HG03108 (cell line): ENCODE data around the gene FDX1.
A peak's percentile ranks its signal among the peaks of the same experiment; 100 is the strongest.

ENCODE experiments used
- ATAC-seq: cut with Tn5 transposase; IDR thresholded peaks from one replicate; pipeline ENCODE4 v1.9.1; 2021; ENCODE audit warnings: moderate library complexity; ENCODE audit not compliant: unreplicated experiment

Gene FDX1

DNA sequence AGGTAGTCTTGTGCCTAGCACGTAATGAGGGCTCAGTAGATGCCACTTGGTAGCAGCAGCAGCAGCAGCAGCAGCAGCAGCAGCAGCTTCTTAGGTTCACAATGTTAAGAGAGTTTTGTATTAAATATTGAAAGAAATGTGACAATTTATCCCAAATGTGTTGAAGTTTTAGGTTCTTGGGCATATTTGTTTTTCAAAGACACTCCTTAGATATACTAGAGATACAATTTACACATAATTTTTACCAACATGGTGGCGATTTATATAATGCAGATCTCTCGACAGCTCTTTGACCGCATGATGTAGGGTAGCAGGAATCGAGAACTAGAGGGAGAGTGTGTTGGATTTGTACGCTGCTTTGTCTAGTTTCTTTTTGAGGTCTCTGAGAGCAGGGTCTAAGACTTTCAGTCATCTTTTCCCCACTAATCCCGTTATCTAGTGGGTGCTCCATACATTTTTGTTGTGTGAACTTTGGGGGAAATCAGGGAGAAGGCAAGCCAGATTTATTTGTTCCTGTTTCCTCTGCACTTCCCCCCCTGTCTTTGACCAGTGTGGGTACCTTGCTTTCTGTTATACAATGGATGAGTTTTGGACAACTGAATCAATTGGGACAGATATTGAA lies 1.4 kb downstream of the FDX1 start:
- ATAC-seq = no peak

DNA sequence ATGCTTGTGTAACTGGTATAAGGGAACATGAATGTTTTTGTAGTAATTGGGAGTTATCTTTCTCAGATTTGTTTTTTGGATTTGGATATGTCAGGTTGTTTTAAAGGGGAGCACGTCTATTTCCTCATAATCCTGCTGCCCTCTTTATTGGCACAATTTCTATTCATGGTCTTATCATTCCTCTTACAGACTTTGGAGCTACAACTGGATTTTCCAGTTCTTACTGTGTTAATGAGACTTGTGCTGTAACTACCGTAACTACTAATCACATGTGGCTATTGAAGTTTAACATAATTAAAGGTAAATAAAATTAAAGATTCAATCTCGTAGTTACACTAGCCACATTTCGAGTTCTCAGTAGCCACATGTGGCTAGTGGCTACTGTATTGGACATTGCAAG lies 1.9 kb downstream of the FDX1 start:
- ATAC-seq = no peak

- no peak for ATAC-seq
Observed at GRCh38 chr11:110432713-110433392, 3.1 kb downstream of the FDX1 start.

GRCh38 chr11:110433393-110434333 lies 3.9 kb downstream of the FDX1 start:
- no peak for ATAC-seq

GRCh38 chr11:110434952-110435779 lies 5.4 kb downstream of the FDX1 start:
- no peak for ATAC-seq

DNA sequence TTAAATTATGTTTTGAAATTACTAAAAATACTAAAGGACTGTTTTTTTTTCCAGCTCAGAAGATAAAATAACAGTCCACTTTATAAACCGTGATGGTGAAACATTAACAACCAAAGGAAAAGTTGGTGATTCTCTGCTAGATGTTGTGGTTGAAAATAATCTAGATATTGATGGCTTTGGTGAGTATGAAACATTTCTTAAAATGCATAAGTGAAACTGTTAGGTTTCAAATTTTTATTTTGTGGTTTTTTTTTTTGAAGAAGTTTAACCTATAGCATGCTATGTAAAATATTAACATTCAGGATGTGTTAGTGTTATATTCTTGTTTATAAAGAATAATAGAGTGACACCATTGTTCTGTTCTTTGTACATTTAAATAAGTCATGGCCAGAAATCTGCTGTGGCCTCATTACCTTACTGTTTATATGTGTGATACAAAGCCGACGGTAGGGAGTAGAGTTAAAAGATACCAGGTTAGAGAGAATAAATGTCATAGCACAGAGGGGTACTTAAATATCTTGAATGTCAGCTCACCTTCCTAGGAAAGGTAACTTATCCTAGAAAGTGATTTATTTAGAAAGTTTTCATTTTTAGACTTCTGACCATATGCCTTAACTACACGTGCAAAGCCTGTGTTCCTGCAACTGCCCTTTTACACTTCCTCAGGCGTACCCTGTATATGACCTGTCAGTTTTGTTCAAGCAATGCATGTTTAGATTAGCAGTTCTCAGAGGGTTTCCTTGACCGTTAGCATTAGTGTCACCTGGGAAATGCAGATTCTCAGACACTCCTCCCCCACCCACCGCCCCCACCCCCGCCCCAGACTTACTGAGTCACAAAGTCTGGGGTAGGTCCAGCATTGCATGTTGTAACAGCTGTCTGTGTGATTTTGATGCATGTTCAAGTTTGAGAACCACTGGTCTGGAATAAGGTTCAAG lies 6.3 kb downstream of the FDX1 start:
- ATAC-seq = peak; percentile 54

- ATAC-seq = no peak
Observed at GRCh38 chr11:110438017-110438416, 8.3 kb downstream of the FDX1 start.

DNA sequence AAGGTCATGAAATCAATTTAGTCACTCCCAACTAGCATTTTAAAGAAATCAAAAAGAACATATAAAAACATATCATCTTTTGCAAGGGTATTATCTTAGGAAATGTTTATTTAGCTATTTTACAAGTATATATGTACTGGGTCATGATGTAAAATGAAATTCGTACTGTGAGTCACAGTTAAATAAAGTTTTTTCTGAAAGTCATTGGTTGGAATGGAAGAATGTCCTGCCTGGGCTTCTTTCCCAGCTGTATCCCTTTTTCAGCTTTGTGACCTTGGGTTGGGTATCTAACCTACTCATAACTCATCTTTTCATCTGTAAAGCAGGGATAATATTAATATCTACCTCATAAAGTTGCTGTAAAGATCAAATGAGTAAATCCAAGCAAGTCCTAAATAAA lies 15.7 kb downstream of the FDX1 start:
- ATAC-seq = no peak

- no peak for ATAC-seq
Observed at GRCh38 chr11:110446061-110446460, 16.3 kb downstream of the FDX1 start.

DNA sequence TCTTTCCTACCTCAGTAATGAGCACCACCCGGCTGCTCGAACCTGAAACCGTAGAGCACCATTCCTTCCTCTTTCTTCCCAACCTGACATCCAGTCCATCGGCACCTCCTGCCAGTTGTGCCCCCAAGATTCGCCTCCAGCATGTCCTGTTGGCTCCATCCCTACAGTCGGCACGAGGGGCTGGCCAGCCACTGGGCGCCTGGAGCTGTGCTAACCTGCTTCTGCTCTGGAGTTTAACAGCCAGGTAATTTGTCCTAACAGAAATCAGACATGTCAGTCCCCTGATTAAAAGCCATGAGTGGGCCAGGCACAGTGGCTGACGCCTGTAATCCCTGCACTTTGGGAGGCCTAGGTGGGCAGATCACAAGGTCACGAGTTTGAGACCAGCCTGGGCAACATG lies 16.8 kb downstream of the FDX1 start:
- no peak for ATAC-seq

DNA sequence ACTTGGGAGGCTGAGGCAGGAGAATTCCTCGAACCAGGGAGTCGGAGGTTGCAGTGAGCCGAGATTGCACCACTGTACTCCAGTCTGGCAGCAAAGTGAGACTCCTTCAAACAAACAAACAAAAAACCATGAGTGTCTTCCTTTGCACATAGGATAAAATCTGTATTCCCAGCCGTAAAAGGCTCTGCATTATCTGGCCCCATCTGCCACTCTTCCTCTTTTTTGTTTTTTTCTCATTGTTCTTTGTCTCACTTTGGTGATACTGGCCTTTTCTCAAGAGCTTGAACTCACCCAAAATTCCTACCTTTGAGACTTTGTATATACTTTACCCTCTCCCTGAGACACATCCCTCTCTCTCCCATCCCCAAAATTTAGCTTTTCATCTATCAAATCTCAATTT lies 17.6 kb downstream of the FDX1 start:
- no peak for ATAC-seq

DNA sequence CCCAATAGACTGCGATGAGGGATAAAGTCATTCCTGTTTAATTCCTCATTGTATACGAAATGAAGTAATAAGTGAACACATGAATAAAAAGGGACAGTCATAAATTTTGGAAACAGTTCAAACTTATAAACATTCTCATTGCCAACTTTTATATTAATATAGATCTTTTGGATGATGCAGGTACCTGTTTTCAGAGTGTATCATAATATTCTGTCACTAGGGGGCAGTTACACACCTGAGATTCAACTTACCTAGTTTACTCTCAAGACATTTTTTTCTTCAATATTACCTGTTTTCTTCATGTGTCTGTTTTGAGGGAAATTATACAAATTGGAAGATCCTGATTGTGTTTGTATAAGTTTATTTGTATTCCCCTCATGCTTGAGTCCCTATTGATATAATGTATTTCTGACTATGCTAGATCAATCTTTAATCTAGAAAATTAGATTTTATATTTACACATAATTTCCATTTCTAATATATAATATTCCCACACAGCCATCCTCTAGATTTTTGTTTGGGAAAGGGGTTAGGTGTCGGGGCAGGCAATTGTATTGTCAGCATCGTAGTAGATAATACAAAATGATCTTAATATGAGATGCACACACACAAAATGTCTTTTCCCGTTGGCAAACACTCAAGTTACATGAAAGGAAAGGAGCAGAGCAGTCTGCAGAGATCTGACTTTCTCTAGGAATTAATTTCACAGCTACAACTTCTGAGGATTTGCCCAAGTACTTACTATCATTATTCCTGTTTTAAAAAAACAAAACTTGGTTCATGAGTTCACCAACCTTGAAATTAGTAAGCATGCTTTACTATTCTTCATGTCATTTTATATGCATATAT lies 18.4 kb downstream of the FDX1 start:
- no peak for ATAC-seq

DNA sequence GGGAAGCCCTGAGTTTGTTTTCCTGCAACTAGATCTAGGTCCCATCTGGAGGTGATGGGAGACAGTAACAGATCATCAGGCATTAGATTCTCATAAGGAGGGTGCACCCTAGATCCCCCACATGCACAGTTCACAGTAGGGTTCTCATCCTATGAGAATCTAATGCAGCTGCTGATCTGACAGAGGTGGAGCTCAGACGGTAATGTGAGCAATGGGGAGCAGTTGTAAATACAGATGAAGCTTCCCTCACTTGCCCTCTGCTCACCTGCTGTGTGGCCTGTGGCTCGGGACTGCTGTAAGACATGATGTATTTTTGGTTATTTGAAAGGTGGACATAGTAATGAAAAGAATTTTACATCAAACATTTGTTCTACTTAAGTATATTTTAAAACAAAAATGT lies 20.5 kb downstream of the FDX1 start:
- ATAC-seq = no peak

GRCh38 chr11:110452720-110453119 lies 23.0 kb downstream of the FDX1 start:
- ATAC-seq = no peak

DNA sequence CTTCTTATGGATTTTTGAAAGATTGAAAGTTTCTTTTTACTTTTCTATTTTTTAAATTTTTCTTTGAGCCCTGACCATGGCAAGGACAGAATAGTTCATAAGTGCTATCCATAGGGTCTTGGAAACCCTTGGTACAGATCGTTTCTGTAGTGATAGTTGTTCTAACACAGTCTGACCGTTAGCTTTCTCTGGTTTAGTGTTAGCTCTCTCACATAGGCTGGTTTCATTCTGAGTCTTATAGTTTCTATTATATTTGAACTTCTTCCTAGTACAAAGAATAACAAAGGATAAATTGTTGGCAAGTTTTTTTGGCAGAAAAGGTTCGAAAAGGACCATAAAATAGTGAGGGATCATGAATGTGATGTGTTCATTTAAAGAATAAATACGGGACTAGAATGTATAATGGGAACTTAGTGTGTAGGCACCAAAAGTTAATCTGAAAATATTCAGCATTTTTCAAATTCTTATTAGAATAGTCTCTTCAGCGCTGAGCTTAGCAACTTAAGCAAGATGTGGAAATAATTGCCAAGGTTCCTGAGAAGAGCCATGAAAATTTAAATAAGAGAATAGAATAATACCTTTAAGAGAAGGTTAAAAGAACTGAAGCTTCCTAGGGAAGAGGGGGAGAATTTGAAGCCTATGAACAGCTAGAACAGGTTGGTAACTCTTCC lies 24.1 kb downstream of the FDX1 start:
- ATAC-seq = peak; percentile 87

DNA sequence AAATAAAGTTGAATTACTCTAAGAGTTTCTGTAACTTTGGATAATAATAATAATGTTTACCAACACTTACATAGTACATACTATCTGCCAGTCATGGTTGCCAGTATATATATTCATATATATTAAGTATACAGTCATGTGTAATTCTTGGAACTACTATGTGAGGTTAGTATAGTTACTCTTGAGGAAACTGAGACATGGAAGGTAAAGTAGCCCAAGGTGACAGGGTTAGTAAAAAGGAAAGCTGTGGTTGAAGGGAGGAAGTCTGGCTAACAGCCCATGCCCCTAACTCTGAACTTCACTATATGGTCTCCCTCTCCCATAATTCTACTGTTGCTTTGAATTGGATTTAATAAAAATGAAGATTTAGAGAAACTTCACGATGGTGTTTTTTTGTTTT lies 24.9 kb downstream of the FDX1 start:
- ATAC-seq = no peak

- ATAC-seq = no peak
Observed at GRCh38 chr11:110455718-110456117, 26.0 kb downstream of the FDX1 start.

GRCh38 chr11:110463153-110463552 lies 33.4 kb downstream of the FDX1 start:
- no peak for ATAC-seq
